ENCODE results near the gene TSPEAR. TPM values are rescaled to one million over a fixed set of nuclear protein-coding genes. Genes with fewer than 3 reads are reported as not detected.
"Not testable (repeated sequence)": the region's sequence is repeated elsewhere in the genome, so short reads cannot be mapped to it uniquely, and the experiment has no call there.

The TSPEAR gene
- total RNA-seq, 1 donor: not detected

DNA sequence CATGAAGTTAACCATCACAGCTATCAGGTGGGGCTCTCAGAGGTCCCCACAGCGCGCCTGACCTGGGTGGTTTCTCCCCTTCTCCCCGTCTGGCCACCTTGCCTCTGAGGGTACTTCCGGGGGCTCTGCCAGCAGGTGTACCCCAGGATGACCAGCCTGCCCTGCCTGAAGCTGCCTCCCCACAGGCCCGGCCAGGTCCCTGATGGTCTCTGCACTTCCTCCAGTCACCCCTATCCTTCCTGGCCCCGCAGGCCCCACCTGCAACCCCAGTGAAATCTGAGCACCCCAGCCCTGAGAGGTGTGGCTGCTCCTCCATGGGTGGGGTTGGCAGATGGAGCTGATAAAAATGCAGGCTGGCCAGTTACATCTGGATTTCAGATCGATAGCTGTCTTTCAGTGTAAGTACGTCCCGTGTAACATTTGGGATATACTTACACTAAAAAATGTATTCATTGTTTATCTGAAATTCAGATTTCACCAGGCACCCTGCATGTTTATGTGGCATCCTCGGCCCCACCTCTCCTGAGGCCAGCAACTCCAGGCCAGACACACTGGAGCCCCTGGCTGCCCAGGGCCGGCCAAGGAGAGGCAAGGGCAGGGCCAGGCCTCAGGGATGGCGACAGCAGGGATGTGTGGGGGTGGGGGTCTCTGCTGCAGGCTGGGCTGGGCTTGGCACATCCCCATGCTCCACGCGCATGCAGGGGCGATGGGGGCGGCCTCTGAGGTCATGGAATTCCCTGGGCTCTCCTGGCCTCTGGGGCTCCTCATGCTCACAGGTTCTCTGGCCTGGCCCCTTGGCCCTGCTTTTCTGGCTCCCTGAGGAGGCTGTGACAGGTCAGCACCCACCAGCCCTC is 230.9 kb downstream of the TSPEAR start:
- no peak for TF ChIP-seq CTCF (IDR thresholded peaks at IDR 0.05; ENCODE audit: insufficient read depth, low read length)
- DNase-seq (ENCODE audit: low read depth): no peak
- no peak overlapping the region for H3K4me3 ChIP-seq (ENCODE audit: low read depth, low read length)

GRCh38 chr21:44479556-44480199 is 231.7 kb downstream of the TSPEAR start:
- H3K4me3 ChIP-seq (ENCODE audit: low read depth, low read length): not testable (repeated sequence)
- peak; percentile 57 for TF ChIP-seq CTCF (IDR thresholded peaks at IDR 0.05; ENCODE audit: insufficient read depth, low read length)
- peak; percentile 20 for DNase-seq (ENCODE audit: low read depth)

DNA sequence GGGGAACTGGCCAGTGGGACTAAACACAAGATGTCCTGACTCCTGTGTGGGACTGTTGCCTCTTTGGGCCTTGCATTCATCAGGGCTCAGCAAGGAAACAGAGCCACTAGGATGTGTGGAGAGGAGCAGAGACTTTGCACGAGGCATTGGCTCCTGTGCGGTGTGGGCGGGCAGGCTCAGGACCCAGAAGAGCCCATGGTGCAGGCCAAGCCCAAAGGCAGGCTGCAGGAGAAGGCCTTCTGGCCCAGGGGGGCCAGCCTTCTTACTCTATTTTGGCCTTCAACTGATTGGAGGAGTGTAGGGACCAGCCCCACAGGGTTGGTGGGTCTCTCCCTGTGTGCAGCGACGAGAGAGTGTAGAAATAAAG is 232.6 kb downstream of the TSPEAR start:
- H3K4me3 ChIP-seq (ENCODE audit: low read depth, low read length): no peak overlapping the region
- TF ChIP-seq CTCF (IDR thresholded peaks at IDR 0.05; ENCODE audit: insufficient read depth, low read length): no peak
- no peak for DNase-seq (ENCODE audit: low read depth)

- H3K4me3 ChIP-seq (ENCODE audit: low read depth, low read length): no peak overlapping the region
- DNase-seq (ENCODE audit: low read depth): no peak
- no peak for TF ChIP-seq CTCF (IDR thresholded peaks at IDR 0.05; ENCODE audit: insufficient read depth, low read length)
Observed at GRCh38 chr21:44478124-44478800, 233.1 kb downstream of the TSPEAR start.

GRCh38 chr21:44477712-44478111 is 233.7 kb downstream of the TSPEAR start:
- DNase-seq (ENCODE audit: low read depth): no peak
- no peak for TF ChIP-seq CTCF (IDR thresholded peaks at IDR 0.05; ENCODE audit: insufficient read depth, low read length)
- no peak overlapping the region for H3K4me3 ChIP-seq (ENCODE audit: low read depth, low read length)

GRCh38 chr21:44477131-44477530 is 234.2 kb downstream of the TSPEAR start:
- H3K4me3 ChIP-seq (ENCODE audit: low read depth, low read length): no peak overlapping the region
- TF ChIP-seq CTCF (IDR thresholded peaks at IDR 0.05; ENCODE audit: insufficient read depth, low read length): no peak
- no peak for DNase-seq (ENCODE audit: low read depth)
